ENCODE measurements around the gene MESP2. TPM values are rescaled to one million over a fixed set of nuclear protein-coding genes. Genes with fewer than 3 reads are reported as not detected.

MESP2 gene
- total and polyA plus RNA-seq, 9 of the 15 experiments (the other 6 are each of a cell fraction or from before 2014, with no cell fraction given): 0.08 to 0.82 (median 0.37) TPM

DNA sequence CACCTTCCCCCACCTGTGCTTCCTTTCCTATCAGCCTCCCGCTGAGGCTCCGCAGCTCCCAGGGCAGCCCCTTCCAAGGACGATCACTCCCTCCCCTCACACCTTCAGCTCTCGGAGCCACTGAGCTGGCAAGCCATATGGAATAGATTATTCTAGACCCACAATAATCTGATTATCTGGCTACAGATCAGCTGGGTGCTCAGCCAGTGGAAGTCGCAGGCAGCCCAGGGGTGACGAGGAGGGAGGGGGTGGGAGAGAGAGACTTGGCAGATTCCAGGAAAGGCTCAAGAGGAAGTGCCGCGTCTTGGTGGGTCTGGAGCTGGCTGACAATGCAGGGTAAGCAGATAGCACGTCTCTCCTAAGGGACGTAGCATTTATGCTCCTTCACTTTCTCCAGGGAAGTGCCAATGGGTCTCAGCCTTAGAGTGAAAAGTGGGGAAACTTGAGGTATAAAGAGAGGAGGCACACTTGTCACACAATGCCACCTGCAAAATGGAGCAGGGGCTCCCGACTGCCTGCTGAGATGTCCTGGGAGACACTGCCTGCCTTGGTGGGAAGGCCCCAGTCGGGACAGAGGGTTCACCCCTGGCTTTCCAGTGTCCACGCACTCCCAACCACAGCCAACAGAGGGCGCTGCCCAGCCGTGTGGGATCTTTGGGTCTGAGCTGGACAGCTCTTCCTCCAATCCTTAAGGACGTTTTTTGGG lies 15.7 kb upstream of the MESP2 start (continued):
- TF ChIP-seq, protein P1, sequence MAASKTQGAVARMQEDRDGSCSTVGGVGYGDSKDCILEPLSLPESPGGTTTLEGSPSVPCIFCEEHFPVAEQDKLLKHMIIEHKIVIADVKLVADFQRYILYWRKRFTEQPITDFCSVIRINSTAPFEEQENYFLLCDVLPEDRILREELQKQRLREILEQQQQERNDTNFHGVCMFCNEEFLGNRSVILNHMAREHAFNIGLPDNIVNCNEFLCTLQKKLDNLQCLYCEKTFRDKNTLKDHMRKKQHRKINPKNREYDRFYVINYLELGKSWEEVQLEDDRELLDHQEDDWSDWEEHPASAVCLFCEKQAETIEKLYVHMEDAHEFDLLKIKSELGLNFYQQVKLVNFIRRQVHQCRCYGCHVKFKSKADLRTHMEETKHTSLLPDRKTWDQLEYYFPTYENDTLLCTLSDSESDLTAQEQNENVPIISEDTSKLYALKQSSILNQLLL (CRISPR knock-in tag; IDR thresholded peaks at IDR 0.05; ENCODE audit: borderline replicate concordance): no peak
- TF ChIP-seq CXXC5 (CRISPR knock-in tag; IDR thresholded peaks at IDR 0.05): peak; percentile 44; the same call in 1 of the 2 replicates
- TF ChIP-seq ZC3H11A (IDR thresholded peaks at IDR 0.05; ENCODE audit: low read depth, low read length): 0 out of 2 replicates have a peak, but pooled peaks have one; percentile 53
- TF ChIP-seq ZBTB7A (IDR thresholded peaks at IDR 0.05; ENCODE audit: borderline replicate concordance, control insufficient read depth, low read depth, low read length): peak; percentile 12; the same call in 1 of the 2 replicates
- TF ChIP-seq STAG1 (CRISPR knock-in tag; IDR thresholded peaks at IDR 0.05; ENCODE audit: borderline replicate concordance): peak; percentile 64; the same call in 1 of the 2 replicates
- 0 out of 2 replicates have a peak, but pooled peaks have one; percentile 48 for TF ChIP-seq SOX6 (IDR thresholded peaks at IDR 0.05)
- TF ChIP-seq CREBBP (IDR thresholded peaks at IDR 0.05; ENCODE audit: low read depth, low read length): no peak
- TF ChIP-seq ZNF830 (CRISPR knock-in tag; IDR thresholded peaks at IDR 0.05): 0 out of 2 replicates have a peak, but pooled peaks have one; percentile 52
- TF ChIP-seq MTA2 (IDR thresholded peaks at IDR 0.05; ENCODE audit: low read depth): no peak
- TF ChIP-seq MYC (IDR thresholded peaks at IDR 0.05; ENCODE audit: low read depth, low read length): 0 out of 2 replicates have a peak, but pooled peaks have one; percentile 40
- no peak for TF ChIP-seq MYC (CRISPR knock-in tag; IDR thresholded peaks at IDR 0.05; ENCODE audit: borderline replicate concordance, low read depth)
- peak; percentile 35; the same call in 1 of the 2 replicates for TF ChIP-seq BHLHE40 (IDR thresholded peaks at IDR 0.05; ENCODE audit: low read length)
- peak; percentile 58; the same call in 1 of the 2 replicates for TF ChIP-seq ATF7 (IDR thresholded peaks at IDR 0.05)
- TF ChIP-seq ZNF384 (IDR thresholded peaks at IDR 0.05; ENCODE audit: low read depth, low read length): 0 out of 2 replicates have a peak, but pooled peaks have one; percentile 19
- no peak for TF ChIP-seq RFX1 (IDR thresholded peaks at IDR 0.05)
- peak; percentile 59; the same call in 1 of the 2 replicates for TF ChIP-seq ZFX (CRISPR knock-in tag; IDR thresholded peaks at IDR 0.05)
- TF ChIP-seq ZNF766 (CRISPR knock-in tag; conservative IDR thresholded peaks at IDR 0.05): 0 out of 2 replicates have a peak, but pooled peaks have one; percentile 18
- TF ChIP-seq ESRRA (IDR thresholded peaks at IDR 0.05; ENCODE audit: borderline replicate concordance, low read depth): peak; percentile 27; the same call in 1 of the 2 replicates
- TF ChIP-seq RB1 (IDR thresholded peaks at IDR 0.05; ENCODE audit: low read depth): peak; percentile 70
- TF ChIP-seq MAZ (CRISPR knock-in tag; conservative IDR thresholded peaks at IDR 0.05 in 1 of 2, IDR thresholded peaks at IDR 0.05 in 1 of 2): peak; percentile 73 to 77; a peak in 3 of 4 replicates
- TF ChIP-seq ZNF133 (CRISPR knock-in tag; IDR thresholded peaks at IDR 0.05): no peak
- peak; percentile 18; the same call in 1 of the 2 replicates for TF ChIP-seq MAFG (tag; conservative IDR thresholded peaks at IDR 0.05)
- TF ChIP-seq CC2D1A (IDR thresholded peaks at IDR 0.05): peak; percentile 62; the same call in 1 of the 2 replicates
- 0 out of 2 replicates have a peak, but pooled peaks have one; percentile 11 for TF ChIP-seq ZNF75A (CRISPR knock-in tag; IDR thresholded peaks at IDR 0.05)
- peak; percentile 38; the same call in 1 of the 2 replicates for TF ChIP-seq ARID1B (IDR thresholded peaks at IDR 0.05)
- peak; percentile 80 for TF ChIP-seq CBFB (CRISPR knock-in tag; IDR thresholded peaks at IDR 0.05)
- peak; percentile 3 to 28; a peak in 3 of 4 replicates for TF ChIP-seq NRF1 (conservative IDR thresholded peaks at IDR 0.05 in 1 of 2, IDR thresholded peaks at IDR 0.05 in 1 of 2)
